NOMO-1 treated with dmso at 0.1 percent for 144 hours (cell line): ENCODE data around the gene CAPN11.

ENCODE experiments used
- DNase-seq: peaks from one replicate; lab custom pipeline; 2025; ENCODE audit not compliant: unreplicated experiment; lab: John Stamatoyannopoulos, UW

Gene CAPN11

GRCh38 chr6:44202972-44203750, 44.5 kb downstream of the CAPN11 start:
- no peak for DNase-seq

DNA sequence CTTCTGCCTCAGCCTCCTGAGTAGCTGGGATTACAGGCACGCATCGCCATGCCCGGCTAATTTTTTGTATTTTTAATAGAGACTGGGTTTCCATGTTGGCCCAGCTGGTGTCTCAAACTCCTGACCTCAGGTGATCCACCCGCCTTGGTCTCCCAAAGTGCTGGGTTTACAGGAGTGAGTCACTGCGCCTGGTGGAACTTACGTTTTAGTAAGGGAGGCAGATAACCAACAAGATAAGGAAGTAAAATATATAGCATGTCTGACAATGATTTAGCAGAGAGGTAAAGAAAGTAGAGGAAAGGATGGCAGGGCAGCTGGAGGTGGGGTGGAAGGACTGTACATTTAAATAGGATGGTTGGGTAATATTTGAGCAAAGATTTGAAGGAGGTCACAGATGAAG, 45.3 kb downstream of the CAPN11 start:
- peak; percentile 50 for DNase-seq

DNA sequence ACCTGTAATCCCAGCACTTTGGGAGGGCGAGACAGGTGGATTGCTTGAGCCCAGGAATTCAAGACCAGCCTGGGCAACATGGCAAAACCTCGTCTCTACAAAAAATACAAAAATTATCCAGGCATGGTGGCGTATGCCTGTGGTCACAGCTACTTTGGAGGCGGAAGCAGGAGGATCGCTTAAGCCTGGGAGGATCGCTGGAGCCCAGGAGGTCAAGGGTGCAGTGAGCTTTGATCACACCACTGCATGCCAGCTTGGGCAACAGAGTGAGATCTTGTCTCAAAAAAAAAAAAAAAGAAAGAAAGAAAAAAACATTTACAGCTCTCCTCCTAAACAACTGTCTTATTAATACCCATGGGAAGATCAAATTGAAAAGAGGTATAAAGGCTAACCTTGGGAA, 49.3 kb downstream of the CAPN11 start:
- no peak for DNase-seq

GRCh38 chr6:44211284-44211683, 52.7 kb downstream of the CAPN11 start:
- DNase-seq, result peak; percentile 48

DNA sequence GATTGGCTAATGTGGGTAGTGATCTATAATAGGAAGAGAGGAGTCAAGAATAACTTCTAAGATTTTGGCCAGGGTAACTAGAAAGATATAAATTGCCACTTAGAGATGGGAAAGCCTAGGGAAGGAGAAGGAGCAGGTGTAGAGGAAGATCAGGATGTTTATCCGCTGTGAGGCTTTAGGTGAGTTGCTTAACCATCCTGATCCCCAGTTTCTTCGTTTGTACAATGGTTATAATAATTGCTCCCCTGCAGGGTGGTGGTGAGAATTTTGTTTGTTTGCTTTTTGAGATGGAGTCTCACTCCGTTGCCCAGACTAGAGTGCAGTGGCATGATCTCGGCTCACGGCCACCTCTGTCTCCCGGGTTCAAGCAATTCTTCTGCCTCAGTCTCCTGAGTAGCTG, 55.7 kb downstream of the CAPN11 start:
- DNase-seq, result no peak

DNA sequence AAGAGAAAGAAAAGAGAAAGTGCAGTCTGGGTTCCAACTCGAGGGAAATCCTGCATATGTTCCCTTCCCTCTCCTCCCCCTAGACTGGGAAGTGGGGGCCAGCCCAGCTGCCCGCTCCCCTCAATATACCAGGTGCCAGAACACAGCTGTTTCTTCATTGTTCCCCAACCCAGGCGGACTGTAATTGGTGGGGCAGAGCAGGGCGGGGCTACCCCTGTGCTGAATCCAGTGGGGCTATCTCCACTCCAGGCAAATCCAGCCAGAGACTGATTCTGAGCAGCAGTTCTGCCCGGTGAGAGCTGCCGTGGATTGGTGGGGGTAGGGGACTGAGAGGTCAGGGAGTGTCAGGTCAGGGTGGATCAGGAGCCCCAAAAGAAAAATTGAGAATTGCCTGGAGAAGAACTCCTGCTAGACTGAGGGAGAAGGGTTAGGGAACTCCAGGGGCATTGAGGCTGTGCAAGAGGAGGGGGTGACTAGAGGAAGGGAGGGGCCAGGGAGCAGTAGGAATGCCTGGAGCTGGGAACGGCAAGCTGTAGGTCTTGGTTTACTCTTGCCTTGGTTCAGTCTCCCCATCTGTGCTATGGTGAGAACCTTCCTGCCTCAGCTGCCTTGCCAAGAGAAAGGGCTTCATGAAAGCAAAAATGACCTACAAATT, 58.2 kb downstream of the CAPN11 start, which contains the start of gene MYMX:
MYMX (plus strand) TSS at position 250 of the 655 bp plus-strand sequence. CDS start 546 bp downstream, outside the sequence.
- DNase-seq, result no peak

DNA sequence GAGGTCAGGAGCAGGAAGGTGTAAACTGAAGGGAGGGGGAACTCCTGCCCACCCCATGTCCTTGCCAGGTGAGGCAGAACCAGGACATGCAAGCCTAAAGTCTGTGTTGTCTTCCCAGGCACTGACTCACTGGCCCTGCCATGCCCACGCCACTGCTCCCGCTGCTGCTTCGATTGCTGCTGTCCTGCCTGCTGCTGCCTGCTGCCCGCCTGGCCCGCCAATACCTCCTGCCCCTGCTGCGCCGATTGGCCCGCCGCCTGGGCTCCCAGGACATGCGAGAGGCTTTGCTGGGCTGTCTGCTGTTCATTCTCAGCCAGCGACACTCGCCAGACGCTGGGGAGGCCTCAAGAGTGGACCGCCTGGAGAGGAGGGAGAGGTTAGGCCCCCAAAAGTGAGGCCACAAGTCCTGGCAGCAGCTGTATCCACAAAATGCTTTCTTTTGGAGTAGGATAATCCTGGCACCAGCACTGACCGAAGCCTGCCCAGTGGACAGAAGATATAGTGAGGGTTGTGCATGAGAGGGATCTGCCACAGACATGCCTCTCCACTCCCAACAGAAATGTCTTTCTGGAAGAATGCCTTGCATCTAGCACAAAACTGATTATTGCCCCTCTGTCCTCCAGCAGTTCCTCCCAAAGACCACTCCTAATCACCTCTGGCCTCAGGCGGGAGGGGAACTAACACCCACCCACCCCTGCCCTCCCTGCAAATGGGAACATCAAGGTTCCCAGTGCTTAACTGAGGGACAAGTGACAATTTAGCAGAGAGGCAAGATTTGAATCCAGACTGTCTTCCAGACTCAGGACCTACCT, 58.9 kb downstream of the CAPN11 start:
- no peak for DNase-seq

DNA sequence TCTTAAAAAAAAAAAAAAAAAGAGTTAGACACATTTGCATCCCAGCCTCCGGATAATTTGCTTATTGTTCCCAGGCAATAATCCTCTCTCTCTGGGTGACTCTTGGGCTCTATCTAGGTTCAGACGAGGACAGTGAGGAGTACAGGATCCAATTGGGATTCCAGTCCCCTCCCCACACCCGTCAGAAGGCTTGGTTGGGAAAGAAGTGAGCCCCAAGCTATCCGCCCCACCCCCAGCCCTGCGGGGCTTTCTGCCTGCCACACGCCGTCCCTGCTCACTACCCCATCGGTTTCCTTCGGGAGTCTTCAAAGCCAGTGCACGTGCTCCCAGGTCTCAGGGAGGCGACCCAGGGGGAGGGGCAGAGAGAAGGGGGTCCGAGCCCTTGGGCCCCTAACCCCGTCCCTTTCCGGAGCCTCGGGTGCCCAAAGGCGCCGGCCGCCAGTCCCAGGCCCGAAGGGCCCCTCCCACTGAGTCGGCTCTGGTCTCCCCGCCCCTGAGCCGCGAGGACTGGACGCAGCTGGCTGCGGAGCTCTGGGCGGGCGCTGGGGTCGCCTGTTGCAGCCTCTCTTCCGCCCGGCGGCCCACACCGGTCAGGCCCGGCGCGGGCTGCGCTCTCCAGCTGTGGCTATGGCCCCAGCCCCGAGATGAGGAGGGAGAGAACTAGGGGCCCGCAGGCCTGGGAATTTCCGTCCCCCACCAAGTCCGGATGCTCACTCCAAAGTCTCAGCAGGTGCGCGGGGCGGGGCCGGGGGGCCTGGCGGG, 60.6 kb downstream of the CAPN11 start:
- peak; percentile 61 for DNase-seq

DNA sequence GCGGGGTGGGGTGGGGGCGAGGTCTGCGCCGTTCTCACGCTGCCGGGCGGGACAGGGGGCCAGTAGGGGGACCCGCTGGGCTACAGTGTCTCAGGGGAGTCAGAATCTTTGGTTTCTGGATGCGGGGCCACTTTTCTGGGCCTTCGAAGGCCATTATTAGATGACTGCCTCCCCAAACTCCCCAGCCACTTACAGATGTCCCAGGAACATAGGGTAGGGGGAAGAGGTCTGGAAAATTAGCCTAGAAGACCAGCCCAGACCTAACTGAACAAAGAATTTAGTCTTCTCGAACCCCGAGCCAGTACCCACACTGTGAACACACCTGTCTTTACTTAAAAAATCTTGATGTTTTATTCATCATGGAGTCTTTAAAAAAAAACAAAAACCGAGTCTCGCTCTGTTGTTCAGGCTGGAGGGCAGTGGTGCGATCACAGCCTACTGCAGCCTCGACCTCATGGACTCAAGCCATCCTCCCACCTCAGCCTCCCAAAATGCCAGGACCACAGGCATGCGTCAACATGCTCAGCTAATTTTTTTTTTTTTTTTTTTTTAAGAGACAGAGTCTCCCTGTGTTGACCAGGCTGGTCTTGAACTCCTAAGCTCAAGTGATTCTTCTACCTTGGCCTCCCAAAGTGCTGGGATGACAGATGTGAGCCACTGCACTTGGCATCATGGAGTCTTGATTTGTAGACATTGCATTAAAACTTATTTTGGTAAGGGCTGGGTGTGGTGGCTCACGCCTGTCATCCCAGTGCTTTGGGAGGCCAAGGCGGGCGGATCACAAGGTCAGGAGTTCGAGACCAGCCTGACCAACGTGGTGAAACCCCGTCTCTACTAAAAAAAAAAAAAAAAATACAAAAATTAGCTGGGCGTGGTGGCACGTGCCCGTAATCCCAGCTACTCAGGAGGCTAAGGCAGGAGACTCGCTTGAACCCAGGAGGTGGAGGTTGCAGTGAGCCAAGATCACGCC, 61.5 kb downstream of the CAPN11 start:
- no peak for DNase-seq

DNA sequence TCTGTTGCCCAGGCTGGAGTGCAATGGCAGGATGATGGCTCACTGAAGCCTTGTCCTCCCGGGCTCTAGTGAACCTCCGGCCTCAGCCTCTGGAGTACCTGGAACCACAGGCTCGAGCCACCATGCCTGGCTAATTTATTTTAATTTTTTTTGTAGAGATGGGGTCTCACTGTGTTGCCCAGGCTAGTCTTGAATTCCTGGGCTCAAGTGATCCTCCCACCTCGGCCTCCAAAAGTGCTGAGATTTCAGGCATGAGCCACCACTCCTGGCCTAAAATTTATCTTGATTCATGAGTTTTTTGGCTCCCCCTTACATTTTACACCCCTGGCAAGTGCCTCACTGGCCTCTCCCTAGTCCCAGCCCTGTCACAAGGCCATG, 62.3 kb downstream of the CAPN11 start:
- no peak for DNase-seq

DNA sequence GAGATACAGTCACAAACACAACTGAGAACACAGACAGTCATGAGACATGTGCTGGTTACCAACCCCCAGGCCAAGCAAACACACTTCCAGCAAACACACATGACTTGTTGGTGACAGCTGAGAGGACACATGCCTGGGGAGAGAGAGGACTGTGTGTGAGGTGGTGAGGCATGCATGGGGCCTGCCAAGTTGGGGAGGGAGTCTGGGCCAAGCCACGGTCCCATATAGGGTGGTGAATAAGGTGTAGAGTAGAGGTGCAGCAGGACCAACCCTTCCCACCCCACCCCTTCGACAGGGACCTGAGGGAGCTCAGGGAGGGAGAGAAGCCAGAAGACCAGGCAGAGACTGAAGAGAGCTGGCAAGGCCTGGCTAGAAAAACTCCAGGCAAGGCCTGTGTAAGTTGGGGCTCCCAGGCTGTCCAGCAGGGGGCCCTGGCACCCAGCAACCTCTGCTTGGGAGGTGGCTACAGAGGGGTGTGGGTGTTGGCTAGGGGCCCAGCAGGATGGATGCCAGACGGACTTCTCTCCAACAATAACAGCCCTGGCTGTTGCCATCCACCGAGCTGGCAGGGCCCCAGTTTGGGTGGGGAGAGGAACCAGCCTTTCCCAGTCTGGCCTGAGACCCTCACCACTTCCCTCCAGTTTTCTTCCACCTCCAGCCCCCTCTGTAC, 62.8 kb downstream of the CAPN11 start:
- peak; percentile 66 for DNase-seq

GRCh38 chr6:44221961-44222335, 63.3 kb downstream of the CAPN11 start:
- no peak for DNase-seq

DNA sequence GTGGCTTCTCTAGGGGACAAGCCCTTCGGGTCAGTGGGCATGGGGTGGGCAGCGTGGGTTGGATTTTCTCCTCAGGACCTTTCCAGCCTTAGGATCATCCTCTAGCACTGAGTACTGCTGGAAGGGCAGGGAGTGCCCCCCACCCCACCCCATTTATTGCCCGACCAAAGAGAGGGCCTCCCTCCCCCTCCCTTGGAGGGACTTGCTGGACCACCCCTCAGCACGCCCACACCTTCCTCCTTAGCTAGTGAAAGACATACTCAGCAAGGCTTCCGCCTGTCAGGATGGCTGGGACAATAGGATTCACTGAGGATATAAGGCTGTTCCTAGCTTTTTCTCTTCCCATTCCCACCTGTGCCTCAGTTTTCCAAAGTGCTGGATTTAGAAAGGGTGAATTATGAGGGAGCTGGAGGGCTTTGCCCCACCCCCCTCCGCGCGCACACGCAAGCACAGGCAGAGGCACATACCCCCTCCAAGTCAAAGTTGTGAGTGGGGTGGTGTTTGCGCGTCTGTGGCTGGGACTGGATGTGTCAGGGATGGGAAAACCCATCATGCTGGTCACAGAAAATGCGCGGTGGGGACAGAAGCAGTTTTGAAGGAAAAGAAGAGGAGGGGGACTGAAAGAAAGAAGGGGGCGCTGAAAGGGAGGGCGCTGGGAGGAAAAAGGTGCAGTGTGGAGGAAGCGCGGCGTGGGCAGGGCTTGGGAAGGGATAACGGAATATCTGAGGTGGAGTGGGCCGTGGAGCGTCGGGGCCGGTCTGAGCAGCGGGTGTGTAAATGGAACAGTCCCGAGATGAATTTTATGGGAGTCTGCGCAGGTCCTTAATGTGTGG, 64.1 kb downstream of the CAPN11 start:
- no peak for DNase-seq

DNA sequence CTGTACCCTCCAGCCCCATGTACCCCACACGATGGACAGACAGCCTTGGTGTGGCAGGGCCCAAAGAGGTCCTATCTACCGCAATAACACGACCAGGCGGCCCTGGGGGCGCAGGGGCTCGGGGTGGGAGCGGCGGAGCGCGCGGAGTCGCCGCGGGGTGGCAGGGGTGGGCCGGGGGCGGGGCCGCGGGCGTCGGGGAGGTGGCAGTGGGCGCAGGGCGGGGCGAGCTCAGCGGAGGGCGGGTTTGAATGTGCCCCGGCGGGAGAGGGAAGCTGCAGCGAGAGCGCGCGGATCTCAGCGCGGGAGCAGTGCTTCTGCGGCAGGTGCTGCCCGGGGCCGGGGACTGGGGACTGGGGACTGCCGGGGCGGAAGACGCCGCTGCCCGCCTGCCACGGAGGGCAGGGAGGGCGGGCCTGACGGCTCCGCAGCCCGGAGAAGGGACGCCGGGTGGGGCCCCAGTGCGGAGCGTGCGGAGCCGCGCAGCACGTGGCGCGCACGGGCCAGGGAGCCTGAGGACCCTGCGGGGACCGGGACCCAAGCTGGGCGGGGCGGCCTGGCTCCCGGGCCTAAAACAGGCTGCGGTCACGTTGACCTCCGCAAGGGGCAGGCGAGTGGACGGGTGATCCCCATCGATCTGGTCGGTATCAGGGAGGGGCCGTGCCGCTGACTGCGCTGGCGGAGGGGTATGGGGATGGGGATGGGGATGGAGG, 64.9 kb downstream of the CAPN11 start, which contains the start of gene SLC29A1:
SLC29A1 (plus strand) TSS at position 277 of the 710 bp plus-strand sequence. CDS start 3,719 bp downstream, outside the sequence.
- peak; percentile 69 for DNase-seq

DNA sequence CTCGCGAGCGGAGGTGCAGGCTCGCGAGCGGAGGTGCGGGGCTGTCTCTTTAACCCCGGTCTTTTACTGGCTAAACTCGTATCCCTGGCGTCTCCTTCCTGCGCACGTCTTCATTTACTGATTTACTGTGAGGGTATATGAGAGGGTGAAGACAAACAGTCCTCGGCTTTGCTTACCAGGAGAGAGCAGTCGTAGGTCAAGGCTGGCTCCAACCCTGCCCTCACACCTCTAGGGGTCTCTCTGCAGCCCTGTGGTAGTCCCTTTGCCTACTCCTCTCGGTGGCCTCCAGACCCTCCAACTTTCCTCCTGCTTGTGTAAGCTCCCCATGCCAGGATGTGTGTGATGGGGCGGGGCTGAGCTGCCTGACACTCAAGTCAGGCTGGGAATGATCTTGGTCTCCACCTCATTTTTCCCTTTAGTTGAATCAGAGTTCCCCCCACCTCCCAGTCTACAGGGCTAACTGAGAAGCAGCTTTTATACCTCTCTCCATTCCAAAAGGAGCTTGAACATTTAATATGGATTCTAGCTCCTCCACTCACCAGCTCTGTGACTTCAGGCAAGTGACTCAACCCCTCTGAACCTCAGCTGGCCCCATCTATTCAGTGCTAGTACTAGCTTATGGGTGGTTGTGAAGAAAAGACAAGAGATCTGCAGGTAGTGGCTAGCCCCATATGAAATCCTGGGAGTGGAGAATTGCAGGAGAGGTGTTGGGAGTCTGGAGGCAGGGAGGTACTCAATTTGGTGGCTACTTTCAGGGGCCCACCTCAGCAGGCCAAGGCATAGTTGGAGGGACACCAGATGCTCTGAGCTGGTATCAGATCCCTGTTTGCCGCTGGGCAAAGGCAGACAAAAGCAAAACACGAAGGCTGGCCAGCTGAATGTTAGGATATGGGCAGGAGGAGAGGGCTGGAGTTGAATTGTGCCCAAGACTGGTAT, 65.7 kb downstream of the CAPN11 start:
- no peak for DNase-seq

DNA sequence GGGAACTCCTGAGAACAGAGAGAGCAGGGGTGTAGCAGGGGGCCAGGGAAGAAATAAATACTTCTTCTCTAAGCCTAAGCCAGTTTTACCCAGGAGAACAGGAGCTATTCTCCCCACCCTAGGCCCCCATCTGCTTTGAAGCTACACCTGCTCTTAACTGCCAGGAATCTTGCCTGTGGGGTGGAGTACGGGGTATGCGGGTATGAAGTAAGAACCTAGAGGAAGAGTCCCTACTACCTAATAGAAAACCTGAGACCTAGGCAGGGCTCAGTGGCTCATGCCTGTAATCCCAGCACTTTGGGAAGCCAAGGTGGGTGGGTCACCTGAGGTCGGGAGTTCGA, 66.3 kb downstream of the CAPN11 start:
- DNase-seq, result no peak
